Middle frontal gyrus (tissue), 1 donor: ENCODE results near the gene PCDH15.

Source experiments
- DNase-seq: peaks from one replicate; pipeline ENCODE4 v3.0.0-alpha.2; 2015; ENCODE audit warnings: low spot score; ENCODE audit errors: extremely low spot score

PCDH15 gene

DNA sequence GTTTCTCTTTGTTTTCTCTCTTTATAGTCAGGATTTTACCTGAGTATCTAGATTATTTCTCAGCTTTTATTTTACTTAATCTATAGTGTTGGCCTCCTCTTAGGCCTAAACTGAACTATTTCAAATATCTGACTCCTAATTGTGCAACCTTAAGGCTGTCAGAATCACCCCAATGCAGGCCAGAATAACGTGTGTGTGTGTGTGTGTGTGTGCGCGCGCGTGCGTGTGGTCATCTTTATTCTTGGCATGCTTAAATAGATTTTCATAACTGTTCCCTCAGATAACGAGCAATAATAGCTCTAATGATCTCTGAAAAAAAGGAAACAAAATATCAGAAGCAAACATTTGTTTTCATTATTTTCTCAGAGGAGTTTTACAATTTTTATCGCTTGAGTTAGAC, 92.4 kb downstream of the PCDH15 start:
- no peak for DNase-seq

DNA sequence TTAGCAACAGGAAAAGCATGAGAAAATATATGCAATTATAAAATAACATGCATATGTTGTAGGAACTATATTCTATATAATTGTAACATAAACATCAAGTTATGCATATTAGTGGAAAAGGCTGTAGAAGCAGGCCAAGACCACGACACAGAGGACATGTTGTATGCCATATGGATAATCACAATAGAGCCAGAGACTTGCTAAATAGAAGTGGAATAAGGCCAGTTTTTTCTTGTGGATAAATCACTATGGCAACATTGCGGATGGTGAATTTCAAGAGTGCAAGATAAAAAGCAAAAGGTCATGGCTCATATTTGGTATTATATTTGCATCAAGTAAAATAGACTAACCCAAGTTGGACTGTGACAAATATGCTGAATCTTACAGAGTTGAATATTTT, 93.0 kb downstream of the PCDH15 start:
- no peak for DNase-seq

DNA sequence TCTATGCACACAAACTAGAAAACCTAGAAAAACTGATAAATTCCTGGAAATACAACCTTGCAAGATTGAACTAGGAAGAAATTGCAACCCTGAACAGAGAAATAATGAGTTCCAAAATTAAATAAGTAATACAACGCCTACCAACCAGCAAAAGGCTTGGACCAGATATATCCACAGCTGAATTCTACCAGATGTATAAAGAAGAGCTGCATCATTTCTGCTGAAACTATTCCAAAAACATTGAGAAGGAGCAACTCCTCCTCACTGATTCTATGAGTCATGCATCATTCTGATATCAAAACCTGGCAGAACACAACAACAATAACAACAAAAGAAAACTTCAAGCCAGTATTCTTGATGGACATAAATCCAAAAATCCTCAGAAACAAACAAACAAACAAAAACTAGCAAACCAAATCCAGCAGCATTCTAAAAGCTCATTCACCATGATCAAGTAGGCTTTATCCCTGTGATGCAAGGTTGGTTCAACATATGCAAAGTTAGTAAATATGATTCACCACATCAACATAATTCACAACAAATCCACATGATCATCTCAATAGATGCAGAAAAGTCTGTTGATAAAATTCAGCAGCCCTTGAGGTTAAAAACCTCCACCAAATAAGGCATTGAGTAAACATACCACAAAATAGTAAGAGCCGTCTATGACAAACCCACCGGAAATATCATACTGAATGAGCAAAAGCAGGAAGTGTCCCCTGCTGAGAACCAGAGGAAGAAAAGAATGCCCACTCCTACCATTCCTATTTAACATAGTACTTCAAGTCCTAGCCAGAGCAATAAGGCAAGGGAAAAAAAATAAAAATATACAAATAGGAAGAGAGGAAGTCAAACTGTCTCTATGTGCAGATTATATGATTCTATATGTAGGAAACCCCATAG, 98.2 kb downstream of the PCDH15 start:
- DNase-seq, result no peak

DNA sequence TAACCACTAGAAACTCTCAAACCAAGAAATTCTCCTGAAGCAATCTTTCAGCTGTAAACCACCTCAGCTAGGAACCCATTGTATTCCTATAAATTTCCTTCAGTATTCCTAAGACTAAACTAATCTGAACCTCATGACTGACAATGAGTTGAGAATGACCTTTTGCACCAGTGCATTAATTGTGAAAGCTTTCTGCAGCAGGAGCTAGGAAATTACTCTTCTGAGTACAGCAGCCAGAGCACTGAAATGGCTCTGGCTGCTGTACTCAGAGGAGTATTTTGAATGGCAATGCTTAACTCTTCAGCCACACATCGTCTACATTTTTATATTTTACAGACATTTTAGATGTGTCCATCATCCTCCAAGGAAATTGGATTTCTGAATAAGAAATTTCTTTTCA, 109.7 kb downstream of the PCDH15 start:
- no peak for DNase-seq

DNA sequence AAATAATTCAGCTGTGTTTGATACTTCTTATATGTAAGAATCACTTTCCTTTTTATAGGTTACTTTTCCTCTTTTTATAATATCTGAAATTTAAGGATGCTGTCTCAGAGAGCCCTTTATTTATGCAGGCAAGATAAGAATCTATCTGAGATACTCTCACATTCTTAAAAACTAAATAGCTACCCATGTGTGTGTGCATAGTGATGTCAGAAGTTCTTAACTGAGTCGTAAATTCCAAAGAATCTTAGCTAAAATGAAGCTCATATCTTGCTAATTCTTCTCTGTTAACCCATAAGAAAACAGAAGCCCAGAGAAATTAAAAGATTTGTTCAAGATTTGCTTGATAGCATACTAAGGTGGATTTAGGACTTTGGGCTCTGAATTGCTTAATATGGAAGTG, 118.5 kb downstream of the PCDH15 start:
- no peak for DNase-seq

DNA sequence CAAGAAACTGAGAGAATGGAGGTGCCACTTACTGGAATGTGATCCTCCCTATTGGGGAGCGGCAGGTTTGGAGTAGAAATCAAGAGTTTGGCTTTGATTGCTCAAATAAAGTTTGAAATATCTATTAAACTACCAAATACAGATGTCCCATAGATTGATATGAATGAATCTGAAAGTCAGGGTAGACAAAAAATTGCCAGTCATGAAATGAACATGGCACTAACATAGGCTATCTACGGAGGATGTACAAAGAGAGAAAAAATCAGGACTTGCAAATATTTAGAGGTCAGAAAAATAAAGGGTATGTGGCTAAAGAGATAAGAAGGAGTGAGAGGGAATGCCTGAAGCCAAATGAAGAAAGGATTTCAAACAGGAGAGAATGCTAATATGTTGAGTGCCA, 119.9 kb downstream of the PCDH15 start:
- DNase-seq, result no peak

- DNase-seq, result no peak
Observed at GRCh38 chr10:54667136-54667535, 133.9 kb downstream of the PCDH15 start.

- DNase-seq, result no peak
Observed at GRCh38 chr10:54666192-54666591, 134.8 kb downstream of the PCDH15 start.

DNA sequence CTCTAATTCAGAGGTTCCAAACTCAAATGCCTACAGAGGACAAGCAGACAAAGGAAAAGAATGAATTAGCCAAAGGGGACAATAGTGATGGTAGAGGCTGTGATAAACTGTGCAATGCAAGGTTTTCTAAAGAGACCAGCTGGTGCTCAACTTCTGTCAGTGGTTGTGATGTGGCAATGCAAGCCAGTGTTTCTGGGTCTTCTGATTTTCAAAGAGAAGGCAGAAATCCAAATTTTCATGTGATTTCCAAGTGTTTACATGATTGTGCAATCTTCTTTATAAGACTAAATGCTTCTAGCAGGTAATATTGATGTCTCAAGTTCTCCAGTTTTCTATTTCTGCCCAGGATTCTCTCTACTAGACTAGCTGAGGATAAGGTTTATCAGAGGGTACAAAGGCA, 135.9 kb downstream of the PCDH15 start:
- DNase-seq, result no peak

DNA sequence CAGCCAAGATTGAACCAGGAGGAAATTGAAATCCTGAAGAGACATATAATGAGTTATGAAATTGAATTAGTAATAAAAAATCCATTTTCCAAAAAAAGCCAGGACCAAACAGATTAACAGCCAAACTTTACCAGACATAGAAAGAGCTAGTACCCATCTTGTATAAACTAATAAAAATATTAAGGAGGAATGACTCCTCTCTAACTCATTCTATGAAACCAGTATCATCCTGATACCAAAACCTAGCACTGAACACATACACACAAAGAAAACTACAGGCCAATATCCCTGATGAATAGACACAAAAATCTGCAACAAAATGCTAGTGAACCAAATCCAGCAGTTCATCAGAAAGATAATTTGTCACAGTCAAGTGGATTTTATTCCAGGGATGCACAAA, 140.6 kb downstream of the PCDH15 start:
- DNase-seq, result no peak

DNA sequence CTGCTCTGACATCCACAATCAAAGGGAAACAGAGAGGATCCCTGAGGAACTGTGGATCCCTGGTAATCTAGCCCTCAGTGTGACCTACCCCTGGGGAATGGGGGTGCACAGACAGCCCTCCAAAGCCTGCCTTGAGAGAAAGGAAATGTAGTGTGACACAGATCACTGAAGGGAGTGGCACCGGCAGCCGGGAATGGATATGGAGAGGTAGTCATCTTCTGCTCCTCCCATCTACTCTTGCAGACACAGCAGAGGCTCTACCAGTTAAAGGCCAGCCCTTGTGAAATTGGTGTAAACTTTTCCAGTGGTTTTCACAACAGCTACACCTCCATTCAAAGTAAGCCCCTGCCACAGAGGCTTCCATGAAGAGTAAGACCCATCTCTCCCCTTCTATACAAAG, 144.4 kb downstream of the PCDH15 start:
- no peak for DNase-seq

DNA sequence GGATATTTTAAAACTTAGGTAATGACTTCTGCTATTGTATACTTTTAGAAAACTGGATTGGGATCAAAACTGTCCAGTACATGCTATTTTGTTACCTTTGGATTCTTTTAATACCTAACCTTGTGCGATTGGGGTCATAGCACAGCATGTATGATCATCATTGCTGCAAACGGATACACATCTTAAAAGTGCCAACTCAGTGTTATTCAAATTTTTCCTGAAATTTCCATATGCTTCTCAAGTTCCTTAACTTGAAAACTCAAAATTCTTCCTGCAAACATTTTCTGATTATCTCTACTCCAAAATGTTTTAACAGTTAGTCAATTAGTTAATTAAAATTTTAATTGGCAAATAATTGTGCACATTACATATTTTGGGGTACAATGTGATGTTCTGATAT, 147.5 kb downstream of the PCDH15 start:
- no peak for DNase-seq

GRCh38 chr10:54650547-54650946, 150.5 kb downstream of the PCDH15 start:
- no peak for DNase-seq

GRCh38 chr10:54622017-54622416, 179.0 kb downstream of the PCDH15 start:
- DNase-seq, result no peak

DNA sequence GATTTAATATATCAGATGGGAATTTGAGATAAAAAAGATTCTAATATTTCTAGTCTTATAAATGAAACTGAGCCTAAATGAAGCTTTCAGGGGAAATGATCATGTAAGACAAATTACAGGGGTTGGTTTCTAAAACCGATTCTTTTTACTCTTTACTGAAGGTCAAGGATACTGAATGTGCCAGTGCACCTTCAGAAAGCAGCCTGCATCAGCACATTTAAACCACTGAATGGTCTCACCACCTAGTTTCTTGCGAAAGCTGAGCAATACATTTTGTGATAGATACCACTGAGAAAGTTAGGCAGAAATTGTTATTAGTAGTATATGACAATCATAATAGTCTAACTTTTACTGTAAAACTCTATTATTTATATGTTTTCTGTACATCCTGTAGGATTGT, 180.7 kb downstream of the PCDH15 start:
- DNase-seq, result no peak

DNA sequence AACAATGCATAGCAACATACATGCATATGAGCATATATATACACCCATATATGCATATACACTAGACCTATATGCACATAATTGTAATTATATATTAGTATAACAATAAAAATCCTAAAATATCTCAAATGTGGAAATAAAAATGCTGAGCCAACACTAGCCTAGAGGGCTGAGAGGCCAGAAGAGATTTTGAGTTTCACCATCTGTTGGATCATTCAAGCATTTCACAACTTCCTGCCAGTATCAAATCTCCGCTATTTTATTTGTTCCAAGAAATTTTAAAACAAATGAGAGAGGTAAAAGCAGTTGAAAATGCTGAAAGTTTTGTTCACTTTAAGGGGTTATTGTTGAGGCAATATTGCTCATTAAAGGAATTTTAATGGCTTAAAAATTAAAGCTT, 187.0 kb downstream of the PCDH15 start:
- DNase-seq, result no peak

DNA sequence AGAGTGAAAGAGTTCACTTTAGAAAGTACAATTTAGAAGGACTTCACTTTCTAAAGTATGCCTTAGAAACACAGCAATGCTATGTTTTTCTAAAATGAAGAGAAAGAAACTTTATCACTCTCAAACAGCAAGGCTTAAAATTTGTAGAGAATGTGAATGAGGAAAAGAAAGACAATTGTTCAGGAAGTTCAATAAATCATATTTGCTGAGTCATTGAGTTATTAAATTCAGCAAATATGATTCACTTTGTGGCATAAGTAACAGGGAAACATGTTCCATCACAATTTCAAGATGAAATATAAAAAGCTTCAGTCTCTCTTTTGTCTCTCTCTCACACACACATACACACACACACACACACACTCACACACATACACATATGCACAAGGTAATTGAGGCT, 187.9 kb downstream of the PCDH15 start:
- DNase-seq, result no peak

- no peak for DNase-seq
Observed at GRCh38 chr10:54609423-54609822, 191.6 kb downstream of the PCDH15 start.

- no peak for DNase-seq
Observed at GRCh38 chr10:54607983-54608382, 193.0 kb downstream of the PCDH15 start.

DNA sequence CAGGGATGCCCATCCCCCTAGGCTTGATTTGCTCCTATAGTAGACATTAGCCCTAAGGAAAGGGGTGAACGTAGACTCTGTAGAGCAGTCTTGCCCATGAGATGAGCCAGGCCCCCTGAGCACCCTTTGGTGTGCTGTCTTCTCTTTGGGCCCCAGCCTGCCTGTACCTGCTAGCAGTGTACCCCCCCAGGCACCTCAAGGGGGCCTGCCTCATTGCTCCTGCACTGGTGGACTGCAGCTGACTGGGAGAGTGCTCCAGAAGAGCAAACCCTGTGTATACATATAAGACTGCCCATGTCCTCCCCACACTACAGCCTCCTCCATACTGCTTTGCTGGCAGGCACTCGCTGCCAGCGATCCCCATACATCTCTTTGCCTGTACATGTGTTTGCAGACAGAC, 206.7 kb downstream of the PCDH15 start:
- no peak for DNase-seq

- no peak for DNase-seq
Observed at GRCh38 chr10:54587971-54588370, 213.1 kb downstream of the PCDH15 start.

- no peak for DNase-seq
Observed at GRCh38 chr10:54585572-54585971, 215.5 kb downstream of the PCDH15 start.

- no peak for DNase-seq
Observed at GRCh38 chr10:54577682-54578081, 223.3 kb downstream of the PCDH15 start.
